HEK293T (cell line): ENCODE data around the gene CRAMP1.
"Not testable (repeated sequence)": the region's sequence is repeated elsewhere in the genome, so short reads cannot be mapped to it uniquely, and the experiment has no call there.

Experiments
- CTCF ChIA-PET: fragments of 350-600 bp; formaldehyde crosslinking; extraction: SDS; loops from one replicate; lab custom pipeline; 2021; ENCODE audit warnings: antibody characterized with exemption, inconsistent platforms; lab: Yijun Ruan, JAX
- POLR2A ChIA-PET: fragments of 350-600 bp; formaldehyde crosslinking; extraction: SDS; loops from one replicate; lab custom pipeline; 2020; ENCODE audit warnings: antibody characterized with exemption, inconsistent platforms; lab: Yijun Ruan, JAX
- DNase-seq: peaks from one replicate; pipeline ENCODE4 v3.0.0; 2012; ENCODE audit warnings: mixed read lengths; ENCODE audit errors: extremely low spot score
- ARNT ChIP-seq: fragments of 450-650 bp; IDR thresholded peaks from 2 replicates; pipeline ENCODE4 v1.6.1; 2017; ENCODE audit warnings: mild to moderate bottlenecking
- BHLHE40 ChIP-seq: fragments of 450-650 bp; IDR thresholded peaks from 2 replicates; pipeline ENCODE4 v1.6.1; 2016; ENCODE audit warnings: mild to moderate bottlenecking, moderate library complexity, borderline replicate concordance
- CTBP1 ChIP-seq: fragments of 450-650 bp; IDR thresholded peaks from 2 replicates; pipeline ENCODE4 v1.6.1; 2016; ENCODE audit warnings: borderline replicate concordance
- FOXA1 ChIP-seq: fragments of 450-650 bp; IDR thresholded peaks from 2 replicates; pipeline ENCODE4 v1.6.1; 2016; ENCODE audit warnings: mild to moderate bottlenecking
- FOXK2 ChIP-seq: fragments of 450-650 bp; IDR thresholded peaks from 2 replicates; pipeline ENCODE4 v1.6.1; 2016; ENCODE audit warnings: mild to moderate bottlenecking
- FOXM1 ChIP-seq: fragments of 450-650 bp; IDR thresholded peaks from 2 replicates; pipeline ENCODE4 v1.6.1; 2017; ENCODE audit warnings: mild to moderate bottlenecking, borderline replicate concordance
- HDGF ChIP-seq: fragments of 450-650 bp; IDR thresholded peaks from 2 replicates; pipeline ENCODE4 v1.6.1; 2017; ENCODE audit warnings: antibody characterized with exemption, borderline replicate concordance
- L3MBTL2 ChIP-seq: fragments of 450-650 bp; conservative IDR thresholded peaks from 2 replicates; pipeline ENCODE4 v1.6.1; 2016; ENCODE audit warnings: mild to moderate bottlenecking
- LEF1 ChIP-seq: fragments of 450-650 bp; IDR thresholded peaks from 2 replicates; pipeline ENCODE4 v1.6.1; 2017; ENCODE audit warnings: mild to moderate bottlenecking, borderline replicate concordance
- NFRKB ChIP-seq: fragments of 450-650 bp; IDR thresholded peaks from 2 replicates; pipeline ENCODE4 v1.6.1; 2016; ENCODE audit warnings: mild to moderate bottlenecking, moderate library complexity
- PKNOX1 ChIP-seq: fragments of 450-650 bp; IDR thresholded peaks from 2 replicates; pipeline ENCODE4 v1.6.1; 2016
- SP1 ChIP-seq: fragments of 450-650 bp; IDR thresholded peaks from 2 replicates; pipeline ENCODE4 v1.6.1; 2017
- SUZ12 ChIP-seq: fragments of 450-650 bp; IDR thresholded peaks from 2 replicates; pipeline ENCODE4 v1.6.1; 2016; ENCODE audit warnings: mild to moderate bottlenecking
- TARDBP ChIP-seq: fragments of 450-650 bp; IDR thresholded peaks from 2 replicates; pipeline ENCODE4 v1.6.1; 2016
- ZNF384 ChIP-seq: fragments of 450-650 bp; IDR thresholded peaks from 2 replicates; pipeline ENCODE4 v1.6.1; 2016

The CRAMP1 gene

GRCh38 chr16:1708768-1709180 lies 96.6 kb downstream of the CRAMP1 start:
- TF ChIP-seq FOXM1 (no peak), PKNOX1 (peak; percentile 42)
- CTCF ChIA-PET = no interaction called here
- POLR2A ChIA-PET = interaction anchor here (0.6 to 1.6 kb wide), 6 partner anchors 9 to 98 kb away, joined by 3 to 8 read pairs (median 4); partner anchors contain the start of genes NUBP2 and SPSB3
- DNase-seq = peak; percentile 55

GRCh38 chr16:1709356-1709755 lies 97.2 kb downstream of the CRAMP1 start:
- DNase-seq = no peak
- TF ChIP-seq PKNOX1 (no peak), FOXA1 (no peak), ARNT (no peak), NFRKB (no peak), BHLHE40 (no peak), ZNF384 (no peak), LEF1 (no peak), SUZ12 (no peak), FOXK2 (no peak), TARDBP (no peak)
- CTCF ChIA-PET = interaction anchor here (1.1 kb wide), 1 partner anchor 16 kb away, joined by 4 read pairs; no protein-coding TSS in a partner anchor
- POLR2A ChIA-PET = interaction anchor here (0.6 to 1.6 kb wide), 5 partner anchors 9 to 99 kb away, joined by 3 to 8 read pairs (median 6); partner anchors contain the start of genes NUBP2 and SPSB3

GRCh38 chr16:1710811-1711507 lies 98.8 kb downstream of the CRAMP1 start:
- CTCF ChIA-PET = no interaction called here

GRCh38 chr16:1712791-1713261 lies 100.7 kb downstream of the CRAMP1 start:
- CTCF ChIA-PET = interaction anchor here (1.6 kb wide), 1 partner anchor 11 kb away, joined by 4 read pairs; no protein-coding TSS in a partner anchor
- POLR2A ChIA-PET = no interaction called here
- no peak for DNase-seq
- TF ChIP-seq TARDBP = no peak

More at GRCh38 chr16:1710811-1711507, 98.8 kb downstream of the CRAMP1 start:
- no peak for DNase-seq
- no peak for TF ChIP-seq SP1
- no peak for TF ChIP-seq SUZ12
- no peak for TF ChIP-seq FOXA1
- POLR2A ChIA-PET = interaction anchor here (0.7 kb wide), 1 partner anchor 12 kb away, joined by 3 read pairs; no protein-coding TSS in a partner anchor

- CTCF ChIA-PET = interaction anchor here (1.6 kb wide), 1 partner anchor 10 kb away, joined by 4 read pairs; no protein-coding TSS in a partner anchor
- POLR2A ChIA-PET = no interaction called here
- no peak for DNase-seq
- TF ChIP-seq TARDBP = no peak
- TF ChIP-seq L3MBTL2 = no peak
- no peak for TF ChIP-seq PKNOX1
- TF ChIP-seq SP1 = no peak
- TF ChIP-seq SUZ12 = no peak
- TF ChIP-seq LEF1 = no peak
- TF ChIP-seq NFRKB = no peak
- TF ChIP-seq BHLHE40 = no peak
Observed at GRCh38 chr16:1713331-1713730, 101.2 kb downstream of the CRAMP1 start.

- CTCF ChIA-PET = interaction anchor here (1.6 kb wide), 1 partner anchor 9 kb away, joined by 4 read pairs; no protein-coding TSS in a partner anchor
- POLR2A ChIA-PET = no interaction called here
- DNase-seq = no peak
- TF ChIP-seq NFRKB (no peak), FOXA1 (no peak), FOXK2 (no peak), HDGF (no peak)
Observed at GRCh38 chr16:1713933-1714332, 101.8 kb downstream of the CRAMP1 start.

GRCh38 chr16:1715220-1715619 lies 103.1 kb downstream of the CRAMP1 start:
- CTCF ChIA-PET = interaction anchor here (1.0 kb wide), 1 partner anchor 10 kb away, joined by 4 read pairs; no protein-coding TSS in a partner anchor
- POLR2A ChIA-PET = interaction anchor here (1.2 kb wide), 1 partner anchor 9 kb away, joined by 6 read pairs; the partner anchor contains the start of gene MAPK8IP3
- no peak for TF ChIP-seq FOXK2
- TF ChIP-seq SP1 = no peak
- no peak for TF ChIP-seq SUZ12
- no peak for TF ChIP-seq FOXM1
- TF ChIP-seq ZNF384 = no peak
- TF ChIP-seq CTBP1 = no peak
- no peak for TF ChIP-seq NFRKB
- TF ChIP-seq LEF1 = no peak
- no peak for TF ChIP-seq TARDBP
- TF ChIP-seq ARNT = no peak
- no peak for TF ChIP-seq BHLHE40
- TF ChIP-seq FOXA1 = no peak
- no peak for DNase-seq

GRCh38 chr16:1718236-1718635 lies 106.1 kb downstream of the CRAMP1 start:
- CTCF ChIA-PET, DNase-seq, POLR2A ChIA-PET: not testable (repeated sequence)

- CTCF ChIA-PET, DNase-seq: not testable (repeated sequence)
- POLR2A ChIA-PET = interaction anchor here (1.0 kb wide), 1 partner anchor 14 kb away, joined by 3 read pairs; the partner anchor contains the start of gene MAPK8IP3
Observed at GRCh38 chr16:1719559-1720229, 107.5 kb downstream of the CRAMP1 start.
